Stimulated activated CD8-positive, alpha-beta memory T cell treated with anti-CD3 and anti-CD28 coated beads, Interleukin-15, amount 100 ng/mL, for 48 hours (primary cell): ENCODE results near the gene BCR.
"Not testable (repeated sequence)": the region's sequence is repeated elsewhere in the genome, so short reads cannot be mapped to it uniquely, and the experiment has no call there.

Experiments
- DNase-seq, 2 donors: peaks; one replicate each; pipeline ENCODE4 v3.0.0-alpha.2; 2020; ENCODE audit warnings: low read depth in 2 of 2

Gene BCR

DNA sequence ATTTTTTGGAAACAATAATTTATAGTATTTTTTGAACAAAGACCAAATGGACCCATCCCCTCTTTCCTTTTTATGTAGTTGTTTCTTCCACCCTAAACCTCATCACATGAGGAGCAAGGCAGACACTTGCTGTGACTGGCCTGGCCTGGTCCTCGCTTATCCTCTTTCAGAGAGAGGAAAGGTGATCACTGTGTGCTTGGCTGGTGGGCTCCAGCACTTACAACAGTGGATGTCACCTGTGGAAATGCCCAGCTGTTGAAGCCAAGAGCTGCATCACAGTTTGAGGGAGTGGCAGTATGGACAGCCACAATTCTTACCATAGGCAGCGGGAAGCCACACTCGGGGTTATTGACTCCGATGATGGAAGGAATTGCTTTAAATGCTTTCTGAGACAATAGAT is 185.7 kb downstream of the BCR start:
- no peak for DNase-seq

DNA sequence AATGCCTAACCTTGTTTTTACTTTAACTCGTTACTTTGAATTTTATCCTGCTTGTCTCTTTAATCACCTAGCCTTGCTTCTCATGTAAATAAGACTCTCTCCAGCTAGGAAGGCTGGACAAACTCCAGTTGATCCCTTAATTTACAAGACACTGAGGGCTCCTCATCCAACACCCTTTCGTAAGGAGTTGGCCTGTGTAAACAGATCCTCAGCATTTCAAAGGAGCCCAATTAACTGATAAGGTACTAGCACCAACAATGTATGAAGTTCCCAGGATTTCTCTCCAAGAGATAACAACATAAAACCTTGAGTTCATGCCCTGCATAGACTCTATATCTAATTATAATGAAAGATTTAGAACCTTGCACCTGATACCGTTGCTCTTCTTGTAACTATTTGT is 186.9 kb downstream of the BCR start:
- DNase-seq: not testable (repeated sequence)
